22Rv1 (cell line): Measurements from ENCODE around the gene PGAM2.

Experiments used
- CTCF ChIP-seq: fragments of 450-650 bp; IDR thresholded peaks from 2 replicates; pipeline ENCODE4 v1.5.1; 2017; ENCODE audit warnings: mild to moderate bottlenecking
- ZFX ChIP-seq: fragments of 450-650 bp; IDR thresholded peaks from 2 replicates; pipeline ENCODE4 v1.6.1; 2017; ENCODE audit warnings: antibody characterized with exemption, borderline replicate concordance

DNA sequence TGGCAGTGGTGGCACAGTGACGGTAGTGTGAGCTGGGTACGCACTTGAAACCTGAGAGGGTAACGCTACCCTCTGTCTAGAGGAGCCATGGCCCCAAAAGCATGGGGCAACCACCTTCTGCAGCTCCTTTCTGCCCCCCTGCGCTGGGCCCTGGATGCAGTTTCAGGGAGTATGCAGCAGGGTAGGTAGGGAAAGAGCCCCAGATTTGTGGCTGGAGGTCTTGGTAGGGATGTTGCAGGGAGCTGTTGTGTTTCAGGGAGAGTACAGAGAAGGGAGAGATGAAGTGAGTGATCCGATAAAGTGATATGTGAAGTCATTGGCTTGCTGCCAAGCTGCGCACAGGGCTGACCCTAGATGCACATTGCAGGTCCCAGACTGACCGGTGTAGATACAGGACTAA lies 2.7 kb upstream of the PGAM2 start:
- no peak for TF ChIP-seq CTCF
- no peak for TF ChIP-seq ZFX
